ENCODE measurements around the gene DUSP7.
A peak's percentile ranks its signal among the peaks of the same experiment; 100 is the strongest.

The DUSP7 gene

DNA sequence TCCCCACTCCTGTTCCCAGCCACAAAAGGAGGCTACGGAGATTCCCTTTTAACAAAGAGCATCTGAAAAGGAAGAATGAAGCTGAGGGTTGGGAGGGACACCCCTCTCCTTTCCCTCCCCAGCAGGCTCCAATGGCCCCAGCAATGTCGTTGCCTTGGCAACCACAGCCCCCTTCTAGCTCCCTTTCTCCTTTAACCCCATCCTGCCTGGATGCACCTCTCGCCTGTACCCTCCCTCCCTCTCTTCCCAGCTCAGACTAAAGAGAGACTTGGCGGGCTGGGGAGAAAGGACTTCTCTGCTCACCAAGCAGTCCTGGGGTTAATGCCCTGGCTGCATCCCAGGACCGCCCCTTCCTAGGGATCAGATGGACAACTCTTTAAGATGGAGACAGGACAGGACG lies 53.6 kb downstream of the DUSP7 start:
- no peak overlapping the region for H3K4me3 ChIP-seq (ENCODE audit: insufficient read depth, low read length, poor library complexity, severe bottlenecking)
- no peak overlapping the region for H2AFZ ChIP-seq (ENCODE audit: low read depth, low read length, severe bottlenecking)
- no peak overlapping the region for H3K9ac ChIP-seq (ENCODE audit: low read length)
- TF ChIP-seq, protein P1, sequence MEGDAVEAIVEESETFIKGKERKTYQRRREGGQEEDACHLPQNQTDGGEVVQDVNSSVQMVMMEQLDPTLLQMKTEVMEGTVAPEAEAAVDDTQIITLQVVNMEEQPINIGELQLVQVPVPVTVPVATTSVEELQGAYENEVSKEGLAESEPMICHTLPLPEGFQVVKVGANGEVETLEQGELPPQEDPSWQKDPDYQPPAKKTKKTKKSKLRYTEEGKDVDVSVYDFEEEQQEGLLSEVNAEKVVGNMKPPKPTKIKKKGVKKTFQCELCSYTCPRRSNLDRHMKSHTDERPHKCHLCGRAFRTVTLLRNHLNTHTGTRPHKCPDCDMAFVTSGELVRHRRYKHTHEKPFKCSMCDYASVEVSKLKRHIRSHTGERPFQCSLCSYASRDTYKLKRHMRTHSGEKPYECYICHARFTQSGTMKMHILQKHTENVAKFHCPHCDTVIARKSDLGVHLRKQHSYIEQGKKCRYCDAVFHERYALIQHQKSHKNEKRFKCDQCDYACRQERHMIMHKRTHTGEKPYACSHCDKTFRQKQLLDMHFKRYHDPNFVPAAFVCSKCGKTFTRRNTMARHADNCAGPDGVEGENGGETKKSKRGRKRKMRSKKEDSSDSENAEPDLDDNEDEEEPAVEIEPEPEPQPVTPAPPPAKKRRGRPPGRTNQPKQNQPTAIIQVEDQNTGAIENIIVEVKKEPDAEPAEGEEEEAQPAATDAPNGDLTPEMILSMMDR (IDR thresholded peaks at IDR 0.05; ENCODE audit: insufficient read depth, low read length, poor library complexity, severe bottlenecking): no peak
- TF ChIP-seq EZH2phosphoT487 (conservative IDR thresholded peaks at IDR 0.05; ENCODE audit: low read length): no peak
- no peaks in the 10 kb centered on the region for H3F3A ChIP-seq (ENCODE audit: insufficient read depth)
- H3K79me2 ChIP-seq (ENCODE audit: insufficient read depth, low read length): no peaks in the 10 kb centered on the region
- H3K36me3 ChIP-seq (ENCODE audit: low read length): no peaks in the 10 kb centered on the region
- H3K4me2 ChIP-seq (ENCODE audit: low read depth, low read length, poor library complexity, severe bottlenecking): no peak overlapping the region
- no peaks in the 10 kb centered on the region for H3K9me3 ChIP-seq (ENCODE audit: insufficient read depth, low read length)
- H3K27me3 ChIP-seq (ENCODE audit: low read length): no peaks in the 10 kb centered on the region
- H4K20me1 ChIP-seq (ENCODE audit: low read depth, low read length): no peaks in the 10 kb centered on the region
- H3K27ac ChIP-seq (ENCODE audit: low read depth, low read length): no peak overlapping the region
- H3K9me2 ChIP-seq (replicated peaks; ENCODE audit: insufficient read depth, low read length): no peaks in the 10 kb centered on the region

DNA sequence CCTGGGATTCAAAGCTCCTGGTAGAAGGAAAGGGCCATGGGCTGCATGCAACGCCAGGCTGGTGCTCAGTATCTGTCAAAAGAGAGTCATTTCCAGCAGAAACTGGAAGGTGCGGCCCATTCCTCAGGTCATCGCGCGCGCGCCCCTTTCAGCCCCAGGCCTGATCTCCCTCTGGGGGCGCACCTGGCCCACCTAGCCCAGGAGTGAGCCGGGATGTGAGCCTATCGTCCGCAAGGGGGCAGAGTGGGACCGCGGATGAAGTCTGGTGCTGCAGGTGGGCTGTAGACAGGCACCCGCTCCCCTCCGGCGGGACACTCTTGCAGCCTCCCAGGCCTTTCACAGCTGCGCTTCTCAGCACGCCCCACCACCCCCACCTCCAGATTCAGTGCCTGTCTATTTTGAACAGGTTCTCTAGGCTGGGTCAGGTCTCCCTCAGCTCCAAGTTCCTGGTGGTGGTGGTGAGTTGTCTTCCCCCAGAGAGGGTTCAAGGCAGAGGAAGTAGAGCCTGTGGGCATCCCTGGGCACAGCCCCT lies 54.9 kb downstream of the DUSP7 start:
- Histone ChIP-seq H3K9ac (ENCODE audit: low read length) (no peak overlapping the region), H3K4me2 (ENCODE audit: low read depth, low read length, poor library complexity, severe bottlenecking) (no peak overlapping the region), H3K4me3 (ENCODE audit: insufficient read depth, low read length, poor library complexity, severe bottlenecking) (no peak overlapping the region), H3K36me3 (ENCODE audit: low read length) (no peaks in the 10 kb centered on the region), H3K27ac (ENCODE audit: low read depth, low read length) (no peak overlapping the region), H3K27me3 (ENCODE audit: low read length) (no peaks in the 10 kb centered on the region), H4K20me1 (ENCODE audit: low read depth, low read length) (no peaks in the 10 kb centered on the region), H3F3A (ENCODE audit: insufficient read depth) (no peaks in the 10 kb centered on the region), H2AFZ (ENCODE audit: low read depth, low read length, severe bottlenecking) (no peak overlapping the region), H3K79me2 (ENCODE audit: insufficient read depth, low read length) (no peaks in the 10 kb centered on the region), H3K9me2 (replicated peaks; ENCODE audit: insufficient read depth, low read length) (no peaks in the 10 kb centered on the region), H3K9me3 (ENCODE audit: insufficient read depth, low read length) (no peaks in the 10 kb centered on the region)
- TF ChIP-seq, protein P1 (IDR thresholded peaks at IDR 0.05; ENCODE audit: insufficient read depth, low read length, poor library complexity, severe bottlenecking): peak; percentile 90
- no peak for TF ChIP-seq EZH2phosphoT487 (conservative IDR thresholded peaks at IDR 0.05; ENCODE audit: low read length)

DNA sequence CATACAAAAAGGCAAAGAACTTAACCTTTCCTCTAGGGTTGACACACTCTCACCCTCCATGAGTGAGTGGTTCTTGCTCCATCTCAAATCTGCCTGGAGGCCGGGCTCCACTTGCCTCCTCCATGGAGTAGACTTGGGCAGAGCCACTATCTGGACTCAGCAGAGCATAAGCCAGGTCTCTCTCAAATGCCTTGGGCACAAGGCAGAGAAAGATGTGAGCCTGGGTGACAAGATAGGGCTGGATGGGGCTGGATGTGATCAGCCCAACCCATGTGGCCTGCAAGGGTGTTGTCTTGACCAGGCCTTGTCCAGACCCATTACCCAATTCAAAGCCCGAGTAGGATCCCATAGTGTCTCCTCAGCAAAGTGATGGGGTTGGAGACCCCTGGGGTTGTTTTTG lies 56.5 kb downstream of the DUSP7 start:
- peaks cover 7% of the 10 kb centered on the region for H3F3A ChIP-seq (ENCODE audit: insufficient read depth)
- H3K27me3 ChIP-seq (ENCODE audit: low read length): no peaks in the 10 kb centered on the region
- H3K9me2 ChIP-seq (replicated peaks; ENCODE audit: insufficient read depth, low read length): no peaks in the 10 kb centered on the region
- H3K36me3 ChIP-seq (ENCODE audit: low read length): peaks cover 4% of the 10 kb centered on the region
- no peaks in the 10 kb centered on the region for H3K9me3 ChIP-seq (ENCODE audit: insufficient read depth, low read length)
- no peak overlapping the region for H3K27ac ChIP-seq (ENCODE audit: low read depth, low read length)
- H3K79me2 ChIP-seq (ENCODE audit: insufficient read depth, low read length): peaks cover 9% of the 10 kb centered on the region
- no peaks in the 10 kb centered on the region for H4K20me1 ChIP-seq (ENCODE audit: low read depth, low read length)
- H3K4me2 ChIP-seq (ENCODE audit: low read depth, low read length, poor library complexity, severe bottlenecking): no peak overlapping the region
- H2AFZ ChIP-seq (ENCODE audit: low read depth, low read length, severe bottlenecking): no peak overlapping the region
- no peak for TF ChIP-seq EZH2phosphoT487 (conservative IDR thresholded peaks at IDR 0.05; ENCODE audit: low read length)
- TF ChIP-seq, protein P1 (IDR thresholded peaks at IDR 0.05; ENCODE audit: insufficient read depth, low read length, poor library complexity, severe bottlenecking): no peak
- H3K9ac ChIP-seq (ENCODE audit: low read length): no peak overlapping the region
- no peak overlapping the region for H3K4me3 ChIP-seq (ENCODE audit: insufficient read depth, low read length, poor library complexity, severe bottlenecking)

Data from SU-DHL-6 (cell line).